NOMO-1 treated with DMSO at 0.1 percent for 48 hours (cell line): ENCODE measurements around the gene GGT5.
"Not testable (repeated sequence)": the region's sequence is repeated elsewhere in the genome, so short reads cannot be mapped to it uniquely, and the experiment has no call there.

Experiments
- DNase-seq: peaks from one replicate; lab custom pipeline; 2025; ENCODE audit not compliant: unreplicated experiment; lab: John Stamatoyannopoulos, UW

GGT5 gene, protein sequence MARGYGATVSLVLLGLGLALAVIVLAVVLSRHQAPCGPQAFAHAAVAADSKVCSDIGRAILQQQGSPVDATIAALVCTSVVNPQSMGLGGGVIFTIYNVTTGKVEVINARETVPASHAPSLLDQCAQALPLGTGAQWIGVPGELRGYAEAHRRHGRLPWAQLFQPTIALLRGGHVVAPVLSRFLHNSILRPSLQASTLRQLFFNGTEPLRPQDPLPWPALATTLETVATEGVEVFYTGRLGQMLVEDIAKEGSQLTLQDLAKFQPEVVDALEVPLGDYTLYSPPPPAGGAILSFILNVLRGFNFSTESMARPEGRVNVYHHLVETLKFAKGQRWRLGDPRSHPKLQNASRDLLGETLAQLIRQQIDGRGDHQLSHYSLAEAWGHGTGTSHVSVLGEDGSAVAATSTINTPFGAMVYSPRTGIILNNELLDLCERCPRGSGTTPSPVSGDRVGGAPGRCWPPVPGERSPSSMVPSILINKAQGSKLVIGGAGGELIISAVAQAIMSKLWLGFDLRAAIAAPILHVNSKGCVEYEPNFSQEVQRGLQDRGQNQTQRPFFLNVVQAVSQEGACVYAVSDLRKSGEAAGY

DNA sequence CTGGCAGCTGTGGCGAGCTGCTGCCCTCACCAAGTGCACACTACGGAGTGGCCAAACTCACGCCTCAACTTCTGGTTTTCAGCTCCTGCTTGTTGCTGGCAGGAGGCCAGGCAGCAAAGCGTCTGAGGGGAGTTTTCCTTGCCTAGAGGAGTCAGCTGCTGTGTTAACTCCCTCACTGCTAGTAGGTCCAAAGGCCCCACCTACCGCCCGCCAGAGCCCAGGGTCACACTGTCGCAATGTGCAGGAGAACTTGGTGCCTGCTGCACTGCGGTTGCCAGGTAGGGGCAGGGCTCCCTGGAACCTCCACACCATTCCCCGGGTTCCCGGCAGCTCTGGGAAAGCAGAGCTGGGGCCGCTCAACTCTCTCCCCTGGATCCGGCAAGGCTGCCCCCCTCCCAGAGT, at the start of gene GGT5:
TSS of gene GGT5 (minus strand) at position 53 of the 402 bp plus-strand sequence. CDS start 357 bp downstream, outside the sequence.
- not testable (repeated sequence) for DNase-seq

DNA sequence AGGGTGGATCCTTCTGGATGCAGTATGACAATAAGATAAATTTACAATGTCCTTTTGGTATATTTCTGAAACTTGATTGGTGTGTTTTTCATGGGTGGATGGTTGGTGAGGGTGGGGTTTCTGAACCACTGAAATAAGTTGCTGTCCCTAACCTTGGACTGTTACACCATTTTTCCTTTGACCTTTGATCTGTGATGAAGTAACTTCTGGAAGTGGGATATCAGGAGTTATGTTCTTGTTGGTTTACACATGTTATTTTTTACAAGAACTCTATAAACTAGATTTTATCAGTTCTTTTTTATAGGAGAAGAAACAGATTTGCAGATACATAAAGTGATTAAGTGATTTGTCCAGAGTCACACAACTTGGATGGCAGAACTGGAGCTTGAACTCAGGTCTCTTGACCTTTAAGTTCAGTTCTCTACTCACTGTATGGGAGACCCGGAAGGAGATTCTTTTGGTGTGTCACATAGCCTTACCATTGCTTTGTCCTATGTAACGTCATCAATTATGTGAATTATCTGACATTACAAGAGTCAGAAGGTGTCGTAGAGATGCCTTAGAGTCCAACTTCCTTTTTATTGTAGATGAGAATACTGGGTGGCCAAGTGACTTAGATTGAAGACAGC, 47.4 kb upstream of the GGT5 start:
- DNase-seq = not testable (repeated sequence)

DNA sequence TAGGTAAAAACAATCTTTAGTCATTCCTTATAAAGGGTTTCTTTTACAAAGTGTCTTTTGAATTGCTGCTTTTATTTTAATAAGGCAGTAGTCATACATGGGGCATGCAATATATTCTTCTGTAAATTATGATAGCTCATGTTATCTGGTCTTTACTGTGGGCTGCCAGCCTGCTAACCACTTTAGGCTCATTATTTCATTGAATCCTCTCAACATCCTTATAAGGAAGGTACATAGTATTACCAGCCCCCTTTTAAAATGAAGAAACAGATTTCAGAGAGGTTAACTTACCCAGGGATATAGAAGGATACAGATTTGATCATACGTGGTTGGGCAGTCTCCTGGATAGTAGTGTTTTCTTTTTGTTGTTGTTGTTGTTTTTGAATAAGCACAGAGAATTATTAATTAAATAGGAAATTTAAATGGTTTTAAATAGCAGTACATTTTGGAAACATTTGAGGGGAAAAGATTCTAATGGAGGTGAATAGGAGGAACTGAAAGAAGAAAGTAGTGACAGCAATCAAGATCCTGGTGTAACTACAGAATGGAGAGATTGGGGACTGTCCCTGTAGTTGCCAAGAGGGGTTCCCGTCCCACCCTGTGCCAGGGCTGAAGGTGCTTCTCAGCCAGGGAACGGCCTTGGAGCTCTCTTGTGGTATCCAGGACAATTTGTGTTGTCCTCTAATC, 46.8 kb upstream of the GGT5 start:
- DNase-seq = peak; percentile 20

DNA sequence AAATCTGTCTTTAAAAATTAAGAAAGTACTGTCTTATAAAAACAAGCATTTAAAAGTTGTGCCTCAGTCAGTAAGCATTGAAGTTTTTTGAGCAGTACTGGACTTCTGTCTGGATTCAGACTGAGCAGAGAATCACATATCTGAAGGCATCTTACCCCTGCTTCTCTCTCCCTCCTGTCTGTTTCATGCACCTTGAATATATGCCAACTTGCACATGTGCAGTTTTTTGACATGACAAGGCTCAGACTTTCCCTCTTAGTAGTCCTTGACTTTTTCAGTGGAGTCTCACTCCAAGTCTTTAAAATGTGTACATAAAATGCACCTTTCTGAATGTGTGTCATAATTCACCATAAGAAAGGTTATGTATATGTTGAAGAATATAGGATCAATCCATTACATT, 45.6 kb upstream of the GGT5 start:
- no peak for DNase-seq

DNA sequence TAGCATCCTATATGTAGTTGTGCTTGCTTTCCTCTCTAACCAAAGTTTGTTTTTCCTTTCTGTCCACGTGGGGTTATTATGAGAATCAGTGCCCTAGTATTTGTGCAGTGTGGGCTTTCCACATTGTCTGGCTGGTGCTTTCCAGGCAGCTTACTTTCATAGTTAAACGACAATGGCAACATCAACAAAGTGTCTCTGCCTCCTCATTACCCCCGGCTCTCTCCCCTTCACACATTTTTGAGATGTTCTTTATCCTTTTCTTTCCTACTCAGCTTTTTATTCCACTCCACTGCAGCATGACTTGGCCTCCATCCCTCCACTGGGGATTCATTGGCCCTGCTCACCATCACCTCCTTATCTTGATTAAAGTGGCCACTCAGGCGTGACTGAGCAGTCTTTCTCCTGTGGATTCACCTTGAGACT, 44.9 kb upstream of the GGT5 start:
- DNase-seq = no peak

DNA sequence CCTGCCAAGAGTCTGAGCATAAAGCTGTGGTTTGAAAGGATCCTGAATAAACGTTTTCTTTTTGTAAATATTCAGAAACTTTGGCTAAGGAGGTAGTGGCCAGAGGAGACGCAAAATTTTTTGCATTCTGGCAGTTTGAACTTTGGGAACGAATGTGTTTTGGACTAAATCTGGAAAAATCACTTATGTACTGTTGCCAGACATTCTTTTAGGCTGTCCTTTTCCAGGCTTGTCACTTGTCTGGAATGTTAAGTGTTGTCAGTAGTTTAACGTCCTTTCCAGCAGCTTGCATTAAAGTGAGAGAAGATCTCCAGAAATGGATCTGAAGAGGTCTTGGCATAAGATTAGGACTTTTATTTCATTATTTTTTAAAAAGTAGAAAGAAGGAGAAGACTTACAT, 44.2 kb upstream of the GGT5 start:
- DNase-seq = no peak

DNA sequence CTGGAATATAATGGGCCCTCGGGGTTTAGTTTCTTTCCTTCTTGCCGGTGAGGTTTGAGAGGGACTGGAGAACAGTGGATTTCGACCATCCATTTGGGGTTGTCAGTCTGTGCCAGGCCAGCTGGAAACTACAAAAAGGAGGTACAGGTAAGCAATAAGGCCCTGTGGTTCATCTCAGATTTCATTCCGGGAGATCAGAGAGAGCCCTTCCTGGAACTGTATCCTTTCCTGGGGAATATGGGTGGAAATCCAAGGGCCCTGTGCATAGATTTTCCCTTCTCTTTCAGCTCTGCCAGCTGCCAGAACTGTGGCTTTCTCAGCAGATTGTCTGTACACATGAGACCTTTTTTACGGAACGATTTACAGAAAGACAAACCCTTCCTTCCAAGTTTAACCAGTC, 42.9 kb upstream of the GGT5 start:
- not testable (repeated sequence) for DNase-seq

DNA sequence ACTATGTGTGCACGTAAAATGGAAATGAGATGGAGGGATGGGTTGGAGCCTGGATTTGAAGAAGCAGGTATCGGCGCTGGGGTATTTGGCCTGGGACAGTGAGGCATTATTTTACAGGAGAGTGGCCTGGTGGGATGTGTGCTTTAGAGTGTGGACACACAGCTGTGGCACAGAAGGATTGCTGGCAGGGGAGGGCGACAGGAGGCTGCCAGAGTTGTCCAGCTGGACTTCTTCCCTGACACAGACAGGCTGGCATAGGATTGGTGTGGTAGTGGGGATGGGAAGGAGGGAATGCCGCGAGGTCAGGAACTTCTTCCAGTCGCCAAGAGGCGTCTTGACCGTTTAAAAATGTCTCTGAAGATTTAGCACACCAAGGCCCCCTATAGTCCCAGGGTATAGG, 42.3 kb upstream of the GGT5 start:
- DNase-seq = not testable (repeated sequence)

DNA sequence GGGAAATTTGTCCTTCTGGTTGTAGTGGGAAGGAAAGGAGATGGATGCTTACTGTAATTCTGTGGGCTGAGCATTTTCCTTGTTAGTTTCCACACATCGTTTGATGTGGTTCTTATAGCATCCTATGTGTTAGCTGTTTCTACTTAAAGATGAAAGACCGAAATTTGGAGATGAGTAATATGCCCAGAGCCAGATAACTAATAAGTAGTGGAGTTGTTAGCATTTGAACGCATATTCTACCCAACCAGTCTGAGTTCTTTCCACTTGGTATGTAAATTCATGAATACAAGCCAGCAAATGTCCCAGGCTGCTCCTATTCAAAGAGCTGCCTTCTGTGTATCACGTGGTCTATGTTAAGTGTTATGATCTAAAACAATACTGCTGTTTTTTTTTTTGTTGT, 40.4 kb upstream of the GGT5 start:
- no peak for DNase-seq

DNA sequence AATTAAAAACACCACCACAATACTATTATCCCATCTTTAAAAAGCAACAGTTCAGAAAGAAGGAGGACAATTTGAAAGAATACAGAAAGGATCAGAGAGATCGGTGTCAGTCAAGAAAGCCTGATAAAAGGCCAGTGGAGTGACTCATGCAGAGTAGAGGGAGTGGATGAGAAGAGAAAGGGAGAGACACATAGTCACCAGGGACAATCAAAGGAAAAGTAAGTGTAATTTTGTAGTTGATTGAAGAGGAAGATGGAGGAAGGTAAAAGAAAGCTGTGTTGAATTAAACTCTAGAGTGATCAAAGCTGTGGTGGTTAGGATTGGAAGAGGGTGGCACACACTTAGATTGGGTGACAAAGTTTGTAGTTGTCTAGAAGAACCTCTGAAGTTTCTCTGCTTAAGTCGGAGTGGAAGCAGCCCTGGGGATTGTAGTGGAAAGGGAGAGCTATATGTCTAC, 39.9 kb upstream of the GGT5 start:
- DNase-seq = no peak

DNA sequence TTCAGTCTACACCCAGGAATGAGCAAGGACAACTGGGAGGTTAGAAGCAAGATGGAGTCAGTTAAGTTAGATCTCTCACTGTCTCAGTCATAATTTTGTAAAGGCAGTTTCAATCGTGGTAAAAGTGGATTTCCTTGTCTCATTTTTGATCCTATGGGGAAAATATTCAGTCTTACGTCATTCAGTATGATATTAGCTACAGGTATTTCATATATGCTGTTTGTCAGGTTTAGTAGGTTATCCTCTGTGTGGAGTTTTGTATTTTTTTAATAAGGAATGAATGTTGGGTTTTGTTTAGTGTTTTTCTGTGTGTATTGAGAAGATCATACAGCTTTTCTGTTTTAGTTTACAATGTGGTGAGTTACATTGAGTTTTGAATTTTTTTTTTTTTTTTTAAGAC, 37.5 kb upstream of the GGT5 start:
- DNase-seq = no peak

DNA sequence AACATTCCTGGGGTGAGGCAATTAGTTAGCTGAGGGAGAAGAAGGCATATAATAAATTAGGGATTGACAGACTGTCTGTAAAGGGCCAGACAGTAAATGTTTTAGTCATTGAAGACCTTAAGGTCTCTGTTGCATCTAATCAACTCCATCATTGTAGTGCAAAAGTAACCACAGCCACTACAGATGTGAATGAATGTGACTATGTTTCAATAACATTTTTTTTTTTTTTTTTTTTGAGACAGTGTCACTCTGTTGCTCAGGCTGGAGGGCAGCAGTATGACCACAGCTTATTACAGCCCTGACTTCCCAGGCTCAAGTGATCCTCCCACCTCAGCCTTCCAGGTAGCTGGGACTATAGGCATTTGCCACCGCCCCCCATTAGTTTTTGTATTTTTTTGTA, 35.5 kb upstream of the GGT5 start:
- not testable (repeated sequence) for DNase-seq

DNA sequence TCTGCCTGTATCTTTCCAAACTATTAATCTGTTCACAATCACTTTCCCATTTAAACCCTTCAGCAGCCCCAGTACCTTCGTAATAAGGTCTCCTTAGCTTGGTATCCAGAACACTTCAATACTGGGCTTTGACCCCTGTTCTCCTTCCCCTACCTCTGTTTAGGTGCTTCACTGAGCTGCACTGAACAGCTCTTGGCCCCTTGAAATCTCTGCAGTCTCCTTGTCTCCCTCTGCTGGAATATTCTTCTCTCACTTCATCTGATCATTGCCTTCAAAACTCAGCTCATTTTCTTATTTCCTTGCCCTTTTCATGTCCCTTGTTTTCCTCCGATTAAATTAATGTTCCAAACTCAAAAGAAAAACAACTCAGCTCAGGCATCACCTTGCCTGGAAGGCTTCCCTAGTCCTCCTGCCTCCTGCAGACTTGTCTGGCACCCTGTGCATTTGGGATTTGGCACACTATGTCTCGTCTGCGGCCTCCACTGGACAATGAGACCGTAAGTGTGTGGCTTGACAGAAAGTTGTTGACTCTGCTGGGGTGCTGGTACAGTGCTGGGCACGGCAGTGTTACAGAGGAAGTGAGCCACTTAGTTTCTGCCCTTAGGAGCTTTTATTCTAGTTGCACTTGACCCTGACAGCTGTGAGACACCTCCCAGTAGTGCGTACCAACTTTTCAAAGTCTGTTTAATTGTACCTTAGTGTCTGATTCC, 30.0 kb upstream of the GGT5 start:
- DNase-seq = not testable (repeated sequence)

DNA sequence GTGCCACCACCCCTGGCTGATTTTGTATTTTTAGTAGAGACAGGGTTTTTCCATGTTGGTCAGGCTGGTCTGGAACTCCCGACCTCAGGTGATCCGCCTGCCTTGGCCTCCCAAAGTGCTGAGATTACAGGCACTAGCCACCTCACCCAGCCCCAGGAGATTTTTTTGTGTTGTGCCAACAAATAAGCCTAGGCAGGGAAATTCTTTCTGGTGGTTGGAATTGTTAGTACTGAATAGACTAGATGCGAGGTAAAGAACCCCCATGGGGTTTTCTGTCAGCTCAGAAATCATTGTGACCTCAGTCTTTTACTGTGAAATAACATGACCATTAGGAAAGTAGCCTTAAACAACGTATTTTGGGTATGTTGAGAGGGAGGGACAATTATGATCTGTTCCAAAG, 29.0 kb upstream of the GGT5 start:
- DNase-seq = not testable (repeated sequence)

DNA sequence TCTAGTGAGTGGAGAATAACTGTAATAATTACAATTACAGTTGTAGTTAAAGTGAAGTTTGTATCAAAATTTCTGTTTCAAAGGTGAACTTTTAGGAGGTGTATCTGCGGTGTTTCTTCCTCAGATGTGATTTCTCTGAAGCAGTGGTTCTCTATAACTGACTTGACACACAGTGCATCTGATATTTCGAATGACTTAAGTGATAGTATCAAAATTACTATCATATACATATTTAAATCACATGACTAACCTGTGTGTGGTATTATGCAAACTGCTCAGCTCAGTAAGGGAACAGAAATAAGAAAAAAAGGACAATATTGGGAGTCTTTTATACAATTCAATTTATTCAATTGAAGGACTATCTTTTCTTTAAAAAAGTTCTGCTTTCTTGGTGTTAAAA, 28.1 kb upstream of the GGT5 start:
- not testable (repeated sequence) for DNase-seq

DNA sequence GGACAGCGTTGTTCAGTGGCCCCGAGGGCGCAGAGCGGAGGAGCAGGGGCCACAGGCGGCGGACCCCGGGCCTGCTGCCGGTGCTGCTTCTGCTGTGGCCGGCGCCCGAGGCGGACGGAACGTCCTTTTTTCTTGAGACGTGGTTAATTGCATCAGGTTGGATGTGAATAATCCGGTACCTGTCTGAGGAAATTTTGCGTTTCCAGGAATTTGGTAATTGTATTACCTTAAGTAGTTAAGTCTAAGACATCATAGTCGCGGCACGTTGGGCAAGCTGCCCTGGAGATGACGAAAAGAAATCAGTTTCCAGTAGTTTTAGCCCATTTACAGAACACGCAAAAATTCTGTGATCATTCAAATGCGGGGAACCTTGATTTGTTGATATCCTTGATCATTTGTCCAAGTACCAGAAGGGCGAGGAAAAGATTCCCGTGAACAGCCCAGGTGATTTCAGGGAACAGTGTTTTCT, 26.5 kb upstream of the GGT5 start:
- DNase-seq = peak; percentile 31

DNA sequence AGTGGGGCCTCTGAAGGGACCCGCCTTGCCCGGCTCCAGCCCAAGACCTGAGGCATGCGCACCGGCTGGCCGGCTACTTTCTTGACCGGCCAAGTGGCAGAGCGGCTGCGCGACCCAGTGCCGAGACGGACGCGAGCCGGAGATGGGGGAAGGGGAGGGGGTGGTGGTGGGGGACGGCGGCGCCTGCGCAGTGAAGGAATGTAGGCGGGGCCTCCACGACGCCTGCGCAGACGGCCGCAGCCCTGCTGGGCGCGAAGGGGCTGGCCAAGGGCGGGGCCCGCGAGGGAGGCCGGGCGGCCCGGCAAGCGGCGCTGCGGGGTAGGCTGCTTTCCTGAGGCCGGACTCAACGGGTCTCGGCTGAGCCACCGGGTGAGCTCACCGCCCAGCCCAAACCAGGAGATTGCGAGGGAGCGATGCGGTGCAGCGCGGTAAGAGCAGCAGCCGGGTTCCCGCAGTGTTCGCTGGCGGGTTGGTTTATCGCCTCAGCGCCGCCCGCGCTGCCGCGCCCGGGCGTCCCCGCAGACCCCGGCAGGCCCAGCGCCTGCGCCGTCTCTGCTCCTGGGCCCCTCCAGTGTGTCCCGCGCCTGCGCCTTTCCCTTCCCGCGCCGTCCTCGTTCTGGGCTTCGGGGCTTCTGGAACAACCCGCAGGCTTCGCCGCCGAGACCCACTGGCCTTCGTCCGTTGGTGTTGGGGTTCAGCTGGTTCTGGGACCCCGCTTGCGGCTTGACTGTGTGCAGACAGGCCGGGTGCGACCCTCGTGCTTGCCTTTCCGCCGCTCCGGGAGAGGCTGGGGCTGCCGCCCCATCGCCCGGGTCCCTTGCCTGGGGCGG, 25.9 kb upstream of the GGT5 start, which contains the start of gene SPECC1L:
TSS of gene SPECC1L (plus strand) at position 276 of the 830 bp plus-strand sequence. CDS start 31,401 bp downstream, outside the sequence.
- peak; percentile 85 for DNase-seq

DNA sequence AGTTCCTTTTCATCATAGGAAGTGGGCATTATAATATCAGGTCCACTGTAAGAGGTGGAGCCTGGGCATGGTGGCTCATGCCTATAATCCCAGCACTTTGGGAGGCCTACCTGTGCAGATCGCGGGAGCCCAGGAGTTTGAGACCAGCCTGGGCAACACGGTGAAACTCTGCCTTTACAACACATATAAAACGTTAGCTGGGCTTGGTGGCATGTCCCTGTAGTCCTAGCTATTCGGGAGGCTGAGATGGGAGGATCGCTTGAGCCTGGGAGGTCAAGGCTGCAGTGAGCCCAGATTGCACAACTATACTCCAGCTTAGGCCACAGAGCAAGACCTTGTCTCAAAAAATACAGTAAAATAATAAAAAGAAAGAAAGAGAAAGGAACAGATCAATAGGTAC, 21.6 kb upstream of the GGT5 start:
- not testable (repeated sequence) for DNase-seq

DNA sequence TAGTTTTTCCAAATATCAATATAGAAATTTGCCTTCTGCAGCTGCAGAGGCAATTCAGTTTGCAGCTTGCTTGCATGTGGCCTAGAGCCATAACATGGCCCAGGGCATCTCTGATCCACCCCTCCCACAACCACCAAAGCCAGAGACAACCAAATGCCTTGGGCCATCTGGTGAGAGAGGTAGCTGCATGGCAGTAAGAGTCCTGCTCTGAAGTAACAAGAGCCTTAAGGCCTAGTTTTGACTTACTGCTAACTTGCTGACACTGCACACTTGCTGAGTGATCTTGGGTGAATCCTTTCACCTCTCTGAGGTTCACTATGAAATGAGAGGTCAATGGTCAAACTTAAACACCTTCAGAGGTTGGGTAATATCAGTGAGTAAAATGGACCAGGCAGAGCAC, 20.9 kb upstream of the GGT5 start:
- no peak for DNase-seq
